Right lobe of liver (tissue), 6 donors: Measurements from ENCODE around the gene HORMAD1. TPM values are rescaled to one million over a fixed set of nuclear protein-coding genes. Genes with fewer than 3 reads are reported as not detected.
A peak's percentile ranks its signal among the peaks of the same experiment; 100 is the strongest.

Source experiments
- ATAC-seq, 4 donors: fragments of 200-7000 bp; cut with Tn5 transposase; one replicate each; pipeline ENCODE4 v1.9.1; 2020; ENCODE audit warnings: mild to moderate bottlenecking in 4 of 4, moderate library complexity in 4 of 4
- DNase-seq, 3 donors: peaks; one replicate each; pipeline ENCODE4 v3.0.0-alpha.2; 2020
- H3K27ac ChIP-seq, 3 donors: fragments of 200-600 bp; one replicate each; pipeline ENCODE4 v1.8.0; 2022
- H3K27me3 ChIP-seq, 2 donors: fragments of 200-600 bp; one replicate each; pipeline ENCODE4 v1.8.0; 2022
- H3K36me3 ChIP-seq, 4 donors: fragments of 200-600 bp; sonication (generic) in 1 of 4; one replicate each; pipeline versions ENCODE4 v1.5.1 to v1.8.0; 2017 to 2022; ENCODE audit warnings: control low read depth in 1 of 4
- H3K4me1 ChIP-seq, 4 donors: fragments of 200-600 bp; sonication (generic) in 1 of 4; one replicate each; pipeline versions ENCODE4 v1.5.1 to v1.8.0; 2017 to 2022; ENCODE audit warnings: control low read depth in 1 of 4
- H3K4me3 ChIP-seq, 3 donors: fragments of 200-600 bp; one replicate each; pipeline ENCODE4 v1.8.0; 2022
- H3K9me3 ChIP-seq, 4 donors: fragments of 200-600 bp; sonication (generic) in 1 of 4; one replicate each; pipeline versions ENCODE4 v1.5.1 to v1.8.0; 2017 to 2022; ENCODE audit warnings: control low read depth in 1 of 4
- CTCF ChIP-seq, 4 donors: fragments of 200-600 bp in 3 of 4; fragments of 450-650 bp in 1 of 4; IDR thresholded peaks; one replicate each; pipeline versions ENCODE4 v1.5.1 to v1.8.0; 2016 to 2022; ENCODE audit warnings: antibody characterized with exemption in 4 of 4, mild to moderate bottlenecking in 2 of 4
- POLR2A ChIP-seq: fragments of 450-650 bp; IDR thresholded peaks from one replicate; pipeline ENCODE4 v1.6.1; 2017; ENCODE audit warnings: antibody characterized with exemption, mild to moderate bottlenecking
- WGBS: methylation state at CpG from one replicate; pipeline ENCODE4 v1.1.6; 2018; ENCODE audit warnings: low coverage, low lambda C conversion rate; ENCODE audit not compliant: insufficient coverage; ENCODE audit errors: missing lambda C conversion rate; 5-methylcytosine and 5-hydroxymethylcytosine counted together
- intact Hi-C, 2 donors: fragments of 100-400 bp; cut with DNase I; formaldehyde crosslinking; loops; one replicate each; pipeline versions ENCODE4 v1.11.2 to v1.14.1; 2022
- total RNA-seq, 6 experiments: library from RNA; depleted of rRNA in 2 of 6; stranded (reverse); fragments of >200 nt in 2 of 6; fragmentation: NEBNext Ultra II Directional in 3 of 6; extraction: Animal tissue kit (Norgen Biotek cat#: 25700) in 3 of 6; gene quantifications; one replicate each; pipeline versions ENCODE4 v1.1.0 to v1.2.4, GENCODE V29; 2016 to 2023
- donor health status: DM: no; HTN: yes; CAD: no.
- donor health status: DM: no; HTN: no; CAD: no.
- donor health status: DM: no; HTN: no; CAD: no.
- donor health status: DM: no; HTN: yes; CAD: no.
- donor health status: DM: no; HTN: yes; CAD: no.

Gene HORMAD1
- total RNA-seq, 6 experiments from 2014 or later: 0.22 to 0.47 (median 0.25) TPM; not detected in 3

- DNase-seq (no peak), ATAC-seq (no peak)
- Histone ChIP-seq H3K27ac (no peak overlapping the region), H3K4me3 (no peak overlapping the region), H3K4me1 (no peaks in the 10 kb centered on the region), H3K27me3 (no peaks in the 10 kb centered on the region), H3K36me3 (peaks cover 0 to 17% (median 6%) of the 10 kb centered on the region in 4 donors), H3K9me3 (no peaks in the 10 kb centered on the region)
- TF ChIP-seq POLR2A (no peak), CTCF (IDR thresholded peaks at IDR 0.05) (no peak)
- intact Hi-C loops: no loop called here
- WGBS: 71% methylated on average over 1 of the region's 1 CpG
Measured at GRCh38 chr1:150683914-150684313, 36.8 kb downstream of the HORMAD1 start.

- H3K4me3 ChIP-seq: no peak overlapping the region
Measured at GRCh38 chr1:150678988-150679387, 41.7 kb downstream of the HORMAD1 start.

GRCh38 chr1:150674881-150675280 lies 45.8 kb downstream of the HORMAD1 start:
- Histone ChIP-seq H3K27me3 (no peaks in the 10 kb centered on the region), H3K4me1 (no peaks in the 10 kb centered on the region), H3K27ac (no peak overlapping the region), H3K9me3 (no peaks in the 10 kb centered on the region), H3K36me3 (no peaks in the 10 kb centered on the region), H3K4me3 (no peak overlapping the region)
- 93% methylated on average over 2 of the region's 4 CpGs for WGBS
- intact Hi-C loops: no loop called here
- no peak for DNase-seq
- ATAC-seq: no peak
- TF ChIP-seq CTCF (IDR thresholded peaks at IDR 0.05) (no peak), POLR2A (no peak)

More at GRCh38 chr1:150678988-150679387, 41.7 kb downstream of the HORMAD1 start:
- ATAC-seq (no peak), DNase-seq (no peak)
- 83% methylated on average over 1 of the region's 1 CpG for WGBS
- Histone ChIP-seq H3K9me3 (no peaks in the 10 kb centered on the region), H3K27ac (no peak overlapping the region), H3K36me3 (peaks cover 0 to 6% (median 1%) of the 10 kb centered on the region in 4 donors), H3K27me3 (no peaks in the 10 kb centered on the region), H3K4me1 (no peaks in the 10 kb centered on the region)
- intact Hi-C loops: no loop called here
- TF ChIP-seq CTCF (IDR thresholded peaks at IDR 0.05) (no peak), POLR2A (no peak)

- Histone ChIP-seq H3K4me3 (no peak overlapping the region), H3K27ac (no peak overlapping the region), H3K4me1 (peaks cover 0 to 12% (median 5%) of the 10 kb centered on the region in 4 donors), H3K27me3 (no peaks in the 10 kb centered on the region), H3K9me3 (no peaks in the 10 kb centered on the region), H3K36me3 (peaks cover 0 to 18% (median 3%) of the 10 kb centered on the region in 4 donors)
- WGBS: 87% methylated on average over 7 of the region's 7 CpGs
- DNase-seq (no peak), ATAC-seq (no peak)
- TF ChIP-seq CTCF (IDR thresholded peaks at IDR 0.05): no peak
- no peak for TF ChIP-seq POLR2A
- intact Hi-C loops: no loop called here
Measured at GRCh38 chr1:150663321-150663720, 57.4 kb downstream of the HORMAD1 start.

GRCh38 chr1:150662811-150663210 lies 57.9 kb downstream of the HORMAD1 start:
- intact Hi-C loops: no loop called here
- WGBS: 70% methylated on average over 9 of the region's 9 CpGs
- Histone ChIP-seq H3K27ac (no peak overlapping the region), H3K36me3 (peaks cover 0 to 18% (median 3%) of the 10 kb centered on the region in 4 donors), H3K4me3 (no peak overlapping the region), H3K4me1 (peaks cover 0 to 10% (median 4%) of the 10 kb centered on the region in 4 donors), H3K27me3 (no peaks in the 10 kb centered on the region), H3K9me3 (no peaks in the 10 kb centered on the region)
- peak in 3 of 4 donors; percentile 49 to 77 (median 65) for ATAC-seq
- DNase-seq: no peak
- no peak for TF ChIP-seq CTCF (IDR thresholded peaks at IDR 0.05)
- TF ChIP-seq POLR2A: no peak
